ENCODE data around the gene JMJD1C.

JMJD1C gene

DNA sequence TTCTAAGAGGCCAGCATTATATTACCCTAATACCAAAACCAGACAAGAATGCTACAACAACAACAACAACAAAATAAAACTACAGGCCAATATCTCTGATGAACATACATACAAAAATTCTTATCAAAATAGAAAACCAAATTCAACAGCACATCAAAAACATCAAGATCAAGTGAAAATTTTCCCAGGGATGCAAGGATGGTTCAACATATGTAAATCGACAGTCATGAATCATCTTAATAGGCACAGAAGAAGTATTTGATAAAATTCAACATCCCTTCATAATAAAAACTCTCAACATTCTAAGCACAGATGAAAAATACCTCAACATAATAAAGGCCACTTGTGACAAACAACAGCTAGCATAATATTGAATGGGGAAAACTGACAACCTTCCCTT is 75.3 kb downstream of the JMJD1C start:
- H3K9me3 ChIP-seq (ENCODE audit: insufficient read depth, low read length) = no peaks in the 10 kb centered on the region
- H3K4me3 ChIP-seq (ENCODE audit: insufficient read depth, low read length, poor library complexity, severe bottlenecking) = no peak overlapping the region
- H3K27ac ChIP-seq (ENCODE audit: low read depth, low read length) = no peak overlapping the region
- peaks cover 1% of the 10 kb centered on the region; the same call in 1 of the 2 replicates for H4K20me1 ChIP-seq (ENCODE audit: low read depth, low read length)
- H3F3A ChIP-seq (ENCODE audit: insufficient read depth) = no peaks in the 10 kb centered on the region
- no peaks in the 10 kb centered on the region for H3K27me3 ChIP-seq (ENCODE audit: low read length)
- H3K4me2 ChIP-seq (ENCODE audit: low read depth, low read length, poor library complexity, severe bottlenecking) = no peak overlapping the region
- no peaks in the 10 kb centered on the region for H3K36me3 ChIP-seq (ENCODE audit: low read length)
- H3K79me2 ChIP-seq (ENCODE audit: insufficient read depth, low read length) = peaks cover 49% of the 10 kb centered on the region
- H2AFZ ChIP-seq (ENCODE audit: low read depth, low read length, severe bottlenecking) = no peak overlapping the region
- no peaks in the 10 kb centered on the region for H3K9me2 ChIP-seq (replicated peaks; ENCODE audit: insufficient read depth, low read length)
- no peak for TF ChIP-seq EZH2phosphoT487 (conservative IDR thresholded peaks at IDR 0.05; ENCODE audit: low read length)
- TF ChIP-seq, protein P1, sequence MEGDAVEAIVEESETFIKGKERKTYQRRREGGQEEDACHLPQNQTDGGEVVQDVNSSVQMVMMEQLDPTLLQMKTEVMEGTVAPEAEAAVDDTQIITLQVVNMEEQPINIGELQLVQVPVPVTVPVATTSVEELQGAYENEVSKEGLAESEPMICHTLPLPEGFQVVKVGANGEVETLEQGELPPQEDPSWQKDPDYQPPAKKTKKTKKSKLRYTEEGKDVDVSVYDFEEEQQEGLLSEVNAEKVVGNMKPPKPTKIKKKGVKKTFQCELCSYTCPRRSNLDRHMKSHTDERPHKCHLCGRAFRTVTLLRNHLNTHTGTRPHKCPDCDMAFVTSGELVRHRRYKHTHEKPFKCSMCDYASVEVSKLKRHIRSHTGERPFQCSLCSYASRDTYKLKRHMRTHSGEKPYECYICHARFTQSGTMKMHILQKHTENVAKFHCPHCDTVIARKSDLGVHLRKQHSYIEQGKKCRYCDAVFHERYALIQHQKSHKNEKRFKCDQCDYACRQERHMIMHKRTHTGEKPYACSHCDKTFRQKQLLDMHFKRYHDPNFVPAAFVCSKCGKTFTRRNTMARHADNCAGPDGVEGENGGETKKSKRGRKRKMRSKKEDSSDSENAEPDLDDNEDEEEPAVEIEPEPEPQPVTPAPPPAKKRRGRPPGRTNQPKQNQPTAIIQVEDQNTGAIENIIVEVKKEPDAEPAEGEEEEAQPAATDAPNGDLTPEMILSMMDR (IDR thresholded peaks at IDR 0.05; ENCODE audit: insufficient read depth, low read length, poor library complexity, severe bottlenecking) = no peak
- H3K9ac ChIP-seq (ENCODE audit: low read length) = no peak overlapping the region

DNA sequence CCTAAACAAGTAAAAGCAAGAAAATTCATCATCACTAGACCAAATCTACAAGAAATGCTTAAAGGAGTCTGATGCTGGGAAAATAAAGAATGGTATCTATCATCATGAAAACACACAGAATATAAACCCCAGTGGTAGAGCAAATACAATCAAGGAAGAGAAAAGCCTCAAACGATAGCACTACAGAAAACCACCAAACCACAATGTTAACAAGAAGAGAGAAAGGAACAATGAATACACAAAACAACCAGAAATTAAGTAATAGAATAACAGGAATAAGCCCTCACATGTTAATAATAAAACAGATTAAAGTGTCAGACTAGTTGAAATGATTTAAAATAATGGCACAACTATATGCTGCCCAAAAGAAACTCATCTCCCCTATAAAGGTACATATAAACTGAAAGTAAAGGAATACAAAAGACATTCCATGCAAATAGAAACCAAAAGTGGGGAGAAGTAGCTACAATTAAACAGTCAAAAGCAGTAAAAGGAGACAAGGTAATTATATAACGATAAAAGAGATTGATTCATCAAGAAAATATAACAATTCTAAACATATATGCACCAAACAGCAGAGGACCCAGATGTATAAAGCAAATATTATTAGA is 77.3 kb downstream of the JMJD1C start:
- H3F3A ChIP-seq (ENCODE audit: insufficient read depth) = no peaks in the 10 kb centered on the region
- no peak overlapping the region for H3K4me2 ChIP-seq (ENCODE audit: low read depth, low read length, poor library complexity, severe bottlenecking)
- no peak for TF ChIP-seq EZH2phosphoT487 (conservative IDR thresholded peaks at IDR 0.05; ENCODE audit: low read length)
- TF ChIP-seq, protein P1 (IDR thresholded peaks at IDR 0.05; ENCODE audit: insufficient read depth, low read length, poor library complexity, severe bottlenecking) = no peak
- H2AFZ ChIP-seq (ENCODE audit: low read depth, low read length, severe bottlenecking) = no peak overlapping the region
- no peak overlapping the region for H3K4me3 ChIP-seq (ENCODE audit: insufficient read depth, low read length, poor library complexity, severe bottlenecking)
- H3K36me3 ChIP-seq (ENCODE audit: low read length) = no peaks in the 10 kb centered on the region
- H3K9me3 ChIP-seq (ENCODE audit: insufficient read depth, low read length) = no peaks in the 10 kb centered on the region
- H3K9ac ChIP-seq (ENCODE audit: low read length) = no peak overlapping the region
- H3K27me3 ChIP-seq (ENCODE audit: low read length) = no peaks in the 10 kb centered on the region
- H3K9me2 ChIP-seq (replicated peaks; ENCODE audit: insufficient read depth, low read length) = no peaks in the 10 kb centered on the region
- no peaks in the 10 kb centered on the region for H4K20me1 ChIP-seq (ENCODE audit: low read depth, low read length)
- H3K79me2 ChIP-seq (ENCODE audit: insufficient read depth, low read length) = peaks cover 53% of the 10 kb centered on the region
- H3K27ac ChIP-seq (ENCODE audit: low read depth, low read length) = no peak overlapping the region

DNA sequence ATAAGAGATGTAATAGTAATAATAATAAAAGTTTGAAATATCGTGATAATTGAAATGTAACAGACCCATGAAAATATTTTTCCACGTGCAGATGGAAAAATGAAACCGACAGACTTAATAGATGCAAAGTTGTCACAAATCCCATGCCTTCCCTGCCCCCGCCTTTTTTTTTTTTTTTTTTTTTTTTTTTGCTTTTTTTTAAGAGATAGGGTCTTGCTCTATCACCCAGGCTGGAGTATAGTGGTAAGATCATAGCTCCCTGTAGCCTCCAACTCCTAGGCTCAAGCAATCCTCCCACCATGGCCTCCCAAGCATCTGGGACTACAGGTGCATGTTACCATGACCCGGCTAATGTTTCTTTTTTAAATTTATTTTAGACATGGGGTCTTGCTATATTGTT is 80.5 kb downstream of the JMJD1C start:
- TF ChIP-seq, protein P1 (IDR thresholded peaks at IDR 0.05; ENCODE audit: insufficient read depth, low read length, poor library complexity, severe bottlenecking) = no peak
- no peak for TF ChIP-seq EZH2phosphoT487 (conservative IDR thresholded peaks at IDR 0.05; ENCODE audit: low read length)
- no peaks in the 10 kb centered on the region for H3K36me3 ChIP-seq (ENCODE audit: low read length)
- no peak overlapping the region for H2AFZ ChIP-seq (ENCODE audit: low read depth, low read length, severe bottlenecking)
- no peak overlapping the region for H3K4me2 ChIP-seq (ENCODE audit: low read depth, low read length, poor library complexity, severe bottlenecking)
- no peak overlapping the region for H3K4me3 ChIP-seq (ENCODE audit: insufficient read depth, low read length, poor library complexity, severe bottlenecking)
- H3K27ac ChIP-seq (ENCODE audit: low read depth, low read length) = no peak overlapping the region
- H4K20me1 ChIP-seq (ENCODE audit: low read depth, low read length) = no peaks in the 10 kb centered on the region
- no peaks in the 10 kb centered on the region for H3F3A ChIP-seq (ENCODE audit: insufficient read depth)
- no peaks in the 10 kb centered on the region for H3K9me3 ChIP-seq (ENCODE audit: insufficient read depth, low read length)
- H3K9ac ChIP-seq (ENCODE audit: low read length) = no peak overlapping the region
- H3K9me2 ChIP-seq (replicated peaks; ENCODE audit: insufficient read depth, low read length) = no peaks in the 10 kb centered on the region
- peaks cover 37% of the 10 kb centered on the region for H3K79me2 ChIP-seq (ENCODE audit: insufficient read depth, low read length)
- no peaks in the 10 kb centered on the region for H3K27me3 ChIP-seq (ENCODE audit: low read length)

Data from SU-DHL-6 (cell line).